Breast epithelium (tissue), 4 donors: ENCODE data around the gene ANK2. TPM values are rescaled to one million over a fixed set of nuclear protein-coding genes. Genes with fewer than 3 reads are reported as not detected.

Experiments
- DNase-seq, 2 donors: peaks; one replicate each; pipeline ENCODE4 v3.0.0-alpha.2; 2019; ENCODE audit warnings: low spot score in 2 of 2
- H3K27ac ChIP-seq, 2 donors: fragments of 200-600 bp; sonication (generic) in 1 of 2; one replicate each; pipeline ENCODE4 v1.5.1; 2016 to 2019; ENCODE audit warnings: mild to moderate bottlenecking in 1 of 2
- H3K27me3 ChIP-seq, 2 donors: fragments of 200-600 bp; sonication (generic) in 1 of 2; one replicate each; pipeline versions ENCODE4 v1.5.1 to v1.6.0; 2017 to 2019; ENCODE audit warnings: control low read depth in 1 of 2, mild to moderate bottlenecking in 1 of 2
- H3K36me3 ChIP-seq: fragments of 200-600 bp; one replicate; pipeline ENCODE4 v1.5.1; 2019
- H3K4me1 ChIP-seq, 2 donors: fragments of 200-600 bp; sonication (generic); one replicate each; pipeline ENCODE4 v1.5.1; 2016 to 2019; ENCODE audit warnings: control low read depth in 1 of 2
- H3K4me3 ChIP-seq, 3 donors: fragments of 200-600 bp; sonication (generic); 1 replicate in 2 of 3; 2 replicates in 1 of 3; pipeline ENCODE4 v1.5.1; 2016 to 2019; ENCODE audit warnings: mild to moderate bottlenecking in 3 of 3, moderate library complexity in 2 of 3
- H3K9me3 ChIP-seq, 2 donors: fragments of 200-600 bp; sonication (generic) in 1 of 2; one replicate each; pipeline ENCODE4 v1.5.1; 2016 to 2019; ENCODE audit warnings: control low read depth in 1 of 2
- CTCF ChIP-seq, 3 donors: fragments of 450-650 bp; IDR thresholded peaks; one replicate each; pipeline ENCODE4 v1.5.1; 2016 to 2017; ENCODE audit warnings: antibody characterized with exemption in 3 of 3, mild to moderate bottlenecking in 3 of 3, moderate library complexity in 3 of 3
- POLR2A ChIP-seq: fragments of 450-650 bp; IDR thresholded peaks from one replicate; pipeline ENCODE4 v1.6.1; 2016; ENCODE audit warnings: antibody characterized with exemption, mild to moderate bottlenecking, moderate library complexity
- POLR2AphosphoS5 ChIP-seq, 3 donors: sonication (generic); formaldehyde crosslinking; IDR thresholded peaks; one replicate each; pipeline ENCODE4 v1.6.1; 2017; ENCODE audit warnings: antibody characterized with exemption in 3 of 3
- intact Hi-C: fragments of 100-400 bp; cut with DNase I; formaldehyde crosslinking; loops from one replicate; pipeline ENCODE4 v1.15.1; 2023; ENCODE audit warnings: low total_unique reads
- total RNA-seq, 3 donors: library from RNA; depleted of rRNA; stranded (reverse); fragments of >200 nt; gene quantifications; one replicate each; pipeline ENCODE4 v1.1.0, GENCODE V29; 2016

ANK2 gene
- total RNA-seq, 3 donors from 2014 or later, result 22.0 to 145 (median 36.7) TPM

- no peaks in the 10 kb centered on the region for H3K27me3 ChIP-seq
- intact Hi-C loops, result no loop called here
- no peak for TF ChIP-seq CTCF (IDR thresholded peaks at IDR 0.05)
- no peak overlapping the region for H3K4me3 ChIP-seq
- no peaks in the 10 kb centered on the region for H3K36me3 ChIP-seq
- H3K27ac ChIP-seq, result peak overlapping the region in 1 of 2 donors; percentile 56
- no peak for DNase-seq
- no peaks in the 10 kb centered on the region for H3K4me1 ChIP-seq
- H3K9me3 ChIP-seq, result no peaks in the 10 kb centered on the region
These were observed 268.1 kb downstream of the ANK2 start for GRCh38 chr4:113317523-113317922.

- Histone ChIP-seq H3K36me3 (no peaks in the 10 kb centered on the region), H3K27ac (no peak overlapping the region), H3K9me3 (no peaks in the 10 kb centered on the region), H3K27me3 (no peaks in the 10 kb centered on the region), H3K4me1 (no peaks in the 10 kb centered on the region), H3K4me3 (no peak overlapping the region)
- no peak for DNase-seq
- intact Hi-C loops, result no loop called here
- TF ChIP-seq POLR2A (no peak), CTCF (IDR thresholded peaks at IDR 0.05) (no peak), POLR2AphosphoS5 (IDR thresholded peaks at IDR 0.05) (no peak)
These were observed 273.3 kb downstream of the ANK2 start for GRCh38 chr4:113322736-113323135.

- TF ChIP-seq POLR2AphosphoS5 (IDR thresholded peaks at IDR 0.05) (no peak), CTCF (IDR thresholded peaks at IDR 0.05) (no peak), POLR2A (no peak)
- Histone ChIP-seq H3K4me1 (no peaks in the 10 kb centered on the region), H3K27me3 (no peaks in the 10 kb centered on the region), H3K27ac (no peak overlapping the region), H3K9me3 (no peaks in the 10 kb centered on the region), H3K4me3 (no peak overlapping the region), H3K36me3 (no peaks in the 10 kb centered on the region)
- intact Hi-C loops, result loop anchor here (2.0 kb wide), 1 partner anchor 31 kb away; no protein-coding TSS in a partner anchor
- DNase-seq, result no peak
These were observed 276.6 kb downstream of the ANK2 start for GRCh38 chr4:113325876-113326615.

GRCh38 chr4:113327494-113327893 is 278.0 kb downstream of the ANK2 start:
- DNase-seq, result no peak
- intact Hi-C loops, result no loop called here
- Histone ChIP-seq H3K4me3 (no peak overlapping the region), H3K27ac (no peak overlapping the region), H3K4me1 (no peaks in the 10 kb centered on the region), H3K9me3 (no peaks in the 10 kb centered on the region), H3K36me3 (no peaks in the 10 kb centered on the region), H3K27me3 (no peaks in the 10 kb centered on the region)
- no peak for TF ChIP-seq POLR2A
- TF ChIP-seq POLR2AphosphoS5 (IDR thresholded peaks at IDR 0.05), result no peak
- no peak for TF ChIP-seq CTCF (IDR thresholded peaks at IDR 0.05)

- Histone ChIP-seq H3K27ac (no peak overlapping the region), H3K36me3 (no peaks in the 10 kb centered on the region), H3K9me3 (no peaks in the 10 kb centered on the region), H3K4me3 (no peak overlapping the region), H3K27me3 (no peaks in the 10 kb centered on the region), H3K4me1 (no peaks in the 10 kb centered on the region)
- intact Hi-C loops, result no loop called here
- TF ChIP-seq POLR2AphosphoS5 (IDR thresholded peaks at IDR 0.05), result no peak
- no peak for TF ChIP-seq POLR2A
- peak in 1 of 3 donors; percentile 30 for TF ChIP-seq CTCF (IDR thresholded peaks at IDR 0.05)
- no peak for DNase-seq
These were observed 279.1 kb downstream of the ANK2 start for GRCh38 chr4:113328514-113328913.
